Posterior cingulate gyrus (tissue), 11 donors: ENCODE data around the gene TTLL8.
"Not testable (repeated sequence)": the region's sequence is repeated elsewhere in the genome, so short reads cannot be mapped to it uniquely, and the experiment has no call there.

Source experiments
- DNase-seq, 10 donors: peaks; one replicate each; pipeline versions ENCODE4 v3.0.0 to v3.0.0-alpha.2; 2020 to 2021; ENCODE audit warnings: mixed read lengths in 3 of 10
- intact Hi-C: fragments of 100-400 bp; cut with DNase I; formaldehyde crosslinking; loops from one replicate; pipeline ENCODE4 v1.15.1; 2023

TTLL8 gene

GRCh38 chr22:50058061-50058905 is at the start of gene TTLL8:
Gene TTLL8 (minus strand): TSS chr22:50058298.
- DNase-seq, result peak in 3 of 10 donors; percentile 59 to 63 (median 61)
- intact Hi-C loops, result loop anchor here (1.0 kb wide), 1 partner anchor 40 kb away; no protein-coding TSS in a partner anchor

- peak in 1 of 10 donors; percentile 32 for DNase-seq
- intact Hi-C loops, result no loop called here
Measured at GRCh38 chr22:50107529-50107928, 49.4 kb upstream of the TTLL8 start.

- no peak for DNase-seq
- intact Hi-C loops, result no loop called here
Measured at GRCh38 chr22:50105208-50106100, 47.4 kb upstream of the TTLL8 start.

- intact Hi-C loops, result no loop called here
- DNase-seq, result no peak
Measured at GRCh38 chr22:50104141-50104544, 46.0 kb upstream of the TTLL8 start.

GRCh38 chr22:50102946-50103345 is 44.8 kb upstream of the TTLL8 start:
- intact Hi-C loops, result no loop called here
- DNase-seq, result peak in 1 of 10 donors; percentile 74

GRCh38 chr22:50101870-50102565 is 43.9 kb upstream of the TTLL8 start:
- intact Hi-C loops, result no loop called here
- DNase-seq, result no peak

- intact Hi-C loops, result loop anchor here (1.0 kb wide), 1 partner anchor 40 kb away; the partner anchor contains the start of gene TTLL8
- no peak for DNase-seq
Measured at GRCh38 chr22:50098052-50098451, 40.0 kb upstream of the TTLL8 start.

GRCh38 chr22:50092342-50092741 is 34.2 kb upstream of the TTLL8 start:
- intact Hi-C loops, result no loop called here
- DNase-seq, result peak in 2 of 10 donors; percentile 17 to 57

- peak in 2 of 10 donors; percentile 66 to 75 for DNase-seq
- intact Hi-C loops, result no loop called here
Measured at GRCh38 chr22:50091092-50091768, 33.1 kb upstream of the TTLL8 start.

- intact Hi-C loops, result no loop called here
Measured at GRCh38 chr22:50090412-50090714, 32.3 kb upstream of the TTLL8 start.

GRCh38 chr22:50089682-50090411 is 31.7 kb upstream of the TTLL8 start, which contains the start of gene MOV10L1:
Gene MOV10L1 (plus strand): TSS chr22:50090006. CDS start chr22:50090089, 83 bp downstream.
- intact Hi-C loops, result no loop called here
- DNase-seq, result peak in 5 of 10 donors; percentile 8 to 91 (median 88)

More at GRCh38 chr22:50090412-50090714, 32.3 kb upstream of the TTLL8 start:
- DNase-seq, result peak in 1 of 10 donors; percentile 78

GRCh38 chr22:50089231-50089630 is 31.1 kb upstream of the TTLL8 start:
- intact Hi-C loops, result no loop called here
- peak in 2 of 10 donors; percentile 61 to 67 for DNase-seq

- intact Hi-C loops, result no loop called here
Measured at GRCh38 chr22:50088096-50088495, 30.0 kb upstream of the TTLL8 start.

GRCh38 chr22:50087646-50088045 is 29.5 kb upstream of the TTLL8 start:
- intact Hi-C loops, result no loop called here
- DNase-seq, result peak in 2 of 10 donors; percentile 53 to 61

More at GRCh38 chr22:50088096-50088495, 30.0 kb upstream of the TTLL8 start:
- DNase-seq, result peak in 1 of 10 donors; percentile 49

- DNase-seq, result peak in 1 of 10 donors; percentile 24
- intact Hi-C loops, result not testable (repeated sequence)
Measured at GRCh38 chr22:50086975-50087374, 28.9 kb upstream of the TTLL8 start.

GRCh38 chr22:50086526-50086925 is 28.4 kb upstream of the TTLL8 start:
- intact Hi-C loops, result no loop called here
- no peak for DNase-seq

GRCh38 chr22:50085211-50085972 is 27.3 kb upstream of the TTLL8 start, which contains the start of gene MLC1:
Gene MLC1 (minus strand): TSS chr22:50085426. CDS start chr22:50084902, 524 bp downstream.
- peak in 2 of 10 donors; percentile 69 to 77 for DNase-seq
- intact Hi-C loops, result no loop called here

GRCh38 chr22:50084614-50085021 is 26.5 kb upstream of the TTLL8 start:
- DNase-seq, result peak in 2 of 10 donors; percentile 29 to 52
- intact Hi-C loops, result no loop called here
